Endothelial cell (in vitro differentiated cells): Measurements from ENCODE around the gene THYN1. TPM values are rescaled to one million over a fixed set of nuclear protein-coding genes. Genes with fewer than 3 reads are reported as not detected.

ENCODE experiments used
- DNase-seq: peaks from one replicate; pipeline ENCODE4 v3.0.0; 2021; ENCODE audit warnings: low spot score
- H3K27ac Mint-ChIP-seq: one replicate; pipeline ENCODE4 v1.8.0; 2021; ENCODE audit warnings: mixed read lengths, inconsistent platforms; ENCODE audit not compliant: unreplicated experiment
- H3K27me3 Mint-ChIP-seq: one replicate; pipeline ENCODE4 v1.8.0; 2021; ENCODE audit warnings: mild to moderate bottlenecking, moderate library complexity, mixed read lengths, inconsistent platforms; ENCODE audit not compliant: unreplicated experiment
- H3K36me3 Mint-ChIP-seq: one replicate; pipeline ENCODE4 v1.8.0; 2021; ENCODE audit warnings: mild to moderate bottlenecking, low read depth, mixed read lengths, inconsistent platforms; ENCODE audit not compliant: unreplicated experiment
- H3K4me1 Mint-ChIP-seq: one replicate; pipeline ENCODE4 v1.8.0; 2021; ENCODE audit warnings: mild to moderate bottlenecking, mixed read lengths, inconsistent platforms; ENCODE audit not compliant: unreplicated experiment
- H3K4me3 Mint-ChIP-seq: one replicate; pipeline ENCODE4 v1.8.0; 2021; ENCODE audit warnings: mild to moderate bottlenecking, mixed read lengths, inconsistent platforms; ENCODE audit not compliant: unreplicated experiment
- H3K9me3 Mint-ChIP-seq: one replicate; pipeline ENCODE4 v1.8.0; 2021; ENCODE audit warnings: mixed read lengths, inconsistent platforms; ENCODE audit not compliant: unreplicated experiment
- CTCF ChIP-seq: fragments of 200-600 bp; sonication (generic); IDR thresholded peaks from one replicate; pipeline ENCODE4 v1.5.0; 2021; ENCODE audit warnings: antibody characterized with exemption; ENCODE audit not compliant: unreplicated experiment
- total RNA-seq: library from RNA; stranded (reverse); fragmentation: NEBNext Ultra II Directional; extraction: Animal tissue kit (Norgen Biotek cat#: 25700); gene quantifications from one replicate; pipeline ENCODE4 v1.2.1, GENCODE V29; 2021; ENCODE audit not compliant: unreplicated experiment

THYN1 gene
- total RNA-seq, 1 donor from 2014 or later = 42.5 TPM

- Mint-ChIP-seq H3K9me3 (no peaks in the 10 kb centered on the region), H3K27me3 (peaks cover 3% of the 10 kb centered on the region), H3K4me3 (no peak overlapping the region), H3K36me3 (no peaks in the 10 kb centered on the region), H3K4me1 (peaks cover 22% of the 10 kb centered on the region), H3K27ac (no peak overlapping the region)
- TF ChIP-seq CTCF = no peak
- DNase-seq = no peak
Observed at GRCh38 chr11:134267966-134268365, 14.8 kb upstream of the THYN1 start.

GRCh38 chr11:134267461-134267860, 14.3 kb upstream of the THYN1 start:
- Mint-ChIP-seq H3K4me3 (no peak overlapping the region), H3K27me3 (peaks cover 3% of the 10 kb centered on the region), H3K27ac (no peak overlapping the region), H3K9me3 (no peaks in the 10 kb centered on the region), H3K4me1 (peaks cover 19% of the 10 kb centered on the region), H3K36me3 (no peaks in the 10 kb centered on the region)
- DNase-seq = no peak
- no peak for TF ChIP-seq CTCF

GRCh38 chr11:134266841-134267251, 13.7 kb upstream of the THYN1 start:
- no peak for TF ChIP-seq CTCF
- Mint-ChIP-seq H3K4me3 (no peak overlapping the region), H3K4me1 (peaks cover 19% of the 10 kb centered on the region), H3K27me3 (peaks cover 3% of the 10 kb centered on the region), H3K27ac (no peak overlapping the region), H3K9me3 (no peaks in the 10 kb centered on the region), H3K36me3 (no peaks in the 10 kb centered on the region)
- DNase-seq = no peak

GRCh38 chr11:134266440-134266839, 13.3 kb upstream of the THYN1 start:
- TF ChIP-seq CTCF = no peak
- H3K36me3 Mint-ChIP-seq = no peaks in the 10 kb centered on the region
- H3K27me3 Mint-ChIP-seq = peaks cover 3% of the 10 kb centered on the region
- no peak overlapping the region for H3K27ac Mint-ChIP-seq
- peaks cover 19% of the 10 kb centered on the region for H3K4me1 Mint-ChIP-seq
- H3K9me3 Mint-ChIP-seq = no peaks in the 10 kb centered on the region
- no peak for DNase-seq
- H3K4me3 Mint-ChIP-seq = no peak overlapping the region

- peaks cover 22% of the 10 kb centered on the region for H3K4me1 Mint-ChIP-seq
- no peak for TF ChIP-seq CTCF
- H3K27ac Mint-ChIP-seq = no peak overlapping the region
- no peak overlapping the region for H3K4me3 Mint-ChIP-seq
- H3K27me3 Mint-ChIP-seq = peaks cover 1% of the 10 kb centered on the region
- H3K9me3 Mint-ChIP-seq = no peaks in the 10 kb centered on the region
- H3K36me3 Mint-ChIP-seq = peaks cover 4% of the 10 kb centered on the region
- DNase-seq = no peak
Observed at GRCh38 chr11:134264966-134265764, 12.0 kb upstream of the THYN1 start.
